Gastrocnemius medialis (tissue), 4 donors: ENCODE data around the gene SH3RF1. TPM values are rescaled to one million over a fixed set of nuclear protein-coding genes. Genes with fewer than 3 reads are reported as not detected.

ENCODE experiments used
- ATAC-seq, 2 donors: fragments of 150-250 bp; one replicate each; pipeline ENCODE4 v1.9.1; 2016
- DNase-seq, 2 donors: peaks; one replicate each; pipeline ENCODE4 v3.0.0-alpha.2; 2019
- H3K27ac ChIP-seq, 4 donors: fragments of 200-600 bp; sonication (generic); 1 replicate in 1 of 4; 2 replicates in 3 of 4; pipeline ENCODE4 v1.5.1; 2016 to 2018; ENCODE audit warnings: mild to moderate bottlenecking in 2 of 4, moderate library complexity in 1 of 4
- H3K27me3 ChIP-seq, 3 donors: fragments of 200-600 bp; sonication (generic) in 2 of 3; 1 replicate in 1 of 3; 2 replicates in 2 of 3; pipeline versions ENCODE4 v1.5.1 to v1.6.0; 2016 to 2019; ENCODE audit warnings: mild to moderate bottlenecking in 1 of 3, moderate library complexity in 1 of 3
- H3K36me3 ChIP-seq, 2 donors: fragments of 200-600 bp; sonication (generic) in 1 of 2; one replicate each; pipeline ENCODE4 v1.5.1; 2017 to 2018
- H3K4me1 ChIP-seq, 2 donors: fragments of 200-600 bp; sonication (generic) in 1 of 2; one replicate each; pipeline ENCODE4 v1.5.1; 2016 to 2017; ENCODE audit warnings: mild to moderate bottlenecking in 2 of 2
- H3K4me3 ChIP-seq, 4 donors: fragments of 200-600 bp; sonication (generic) in 3 of 4; 1 replicate in 1 of 4; 2 replicates in 3 of 4; pipeline ENCODE4 v1.5.1; 2016 to 2019; ENCODE audit warnings: mild to moderate bottlenecking in 2 of 4
- H3K9me3 ChIP-seq, 3 donors: fragments of 200-600 bp; sonication (generic) in 2 of 3; 1 replicate in 1 of 3; 2 replicates in 2 of 3; pipeline ENCODE4 v1.5.1; 2016 to 2019
- POLR2A ChIP-seq, 2 donors: fragments of 450-650 bp; IDR thresholded peaks; one replicate each; pipeline ENCODE4 v1.6.1; 2017; ENCODE audit warnings: antibody characterized with exemption in 2 of 2, mild to moderate bottlenecking in 2 of 2, moderate library complexity in 2 of 2
- in situ Hi-C, 4 donors: fragments of 200-750 bp; cut with MboI; loops; one replicate each; pipeline versions ENCODE4 v1.15.0 to v1.8.0; 2017; ENCODE audit warnings: low sequenced_read_pairs in 4 of 4
- intact Hi-C: fragments of 100-400 bp; cut with DNase I; formaldehyde crosslinking; loops from one replicate; pipeline ENCODE4 v1.15.1; 2023; ENCODE audit warnings: low total_unique reads
- total RNA-seq, 4 donors: library from RNA; depleted of rRNA; stranded (reverse); fragments of >200 nt; gene quantifications; one replicate each; pipeline versions ENCODE4 v1.1.0 to v1.2.3, GENCODE V29; 2016
- TF ChIP-seq, protein P1 (sequence below), 5 experiments: fragments of 450-650 bp in 3 of 5; fragments of 200-600 bp in 2 of 5; sonication (generic) in 2 of 5; IDR thresholded peaks in 4 of 5; conservative IDR thresholded peaks in 1 of 5; 1 replicate in 4 of 5; 2 replicates in 1 of 5; pipeline ENCODE4 v1.5.1; 2016 to 2019; ENCODE audit warnings: antibody characterized with exemption in 5 of 5, mild to moderate bottlenecking in 3 of 5, moderate library complexity in 3 of 5

SH3RF1 gene
- total RNA-seq, 4 donors from 2014 or later = 12.6 to 27.0 (median 13.4) TPM

DNA sequence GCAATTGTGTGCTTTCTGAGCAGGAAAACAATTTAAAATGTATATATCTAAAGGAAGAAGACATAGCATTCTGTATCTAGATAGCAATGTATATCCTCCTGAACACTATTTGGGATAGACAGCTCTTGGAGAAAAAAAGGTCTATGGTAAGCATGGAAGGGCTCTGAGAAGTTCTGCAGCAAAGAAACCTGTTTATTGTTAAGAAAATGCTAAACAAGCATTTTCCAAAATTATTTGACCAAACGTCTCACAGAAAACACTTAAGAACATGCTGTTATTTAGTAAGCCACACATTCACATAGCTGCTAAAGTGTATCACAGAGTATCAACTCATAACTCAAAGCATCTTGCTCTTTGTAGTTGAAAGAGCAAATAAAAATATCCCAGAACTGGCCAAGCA, 67.9 kb downstream of the SH3RF1 start:
- Histone ChIP-seq H3K36me3 (no peaks in the 10 kb centered on the region), H3K9me3 (no peaks in the 10 kb centered on the region), H3K27me3 (no peaks in the 10 kb centered on the region), H3K4me1 (peaks cover 26 to 39% of the 10 kb centered on the region in 2 donors), H3K4me3 (no peak overlapping the region), H3K27ac (peak overlapping the region in 2 of 4 donors; percentile 37 to 50)
- in situ Hi-C loops = no loop called here
- intact Hi-C loops = no loop called here
- DNase-seq (no peak), ATAC-seq (no peak)
- TF ChIP-seq POLR2A (IDR thresholded peaks at IDR 0.05) = no peak
- TF ChIP-seq, protein P1, sequence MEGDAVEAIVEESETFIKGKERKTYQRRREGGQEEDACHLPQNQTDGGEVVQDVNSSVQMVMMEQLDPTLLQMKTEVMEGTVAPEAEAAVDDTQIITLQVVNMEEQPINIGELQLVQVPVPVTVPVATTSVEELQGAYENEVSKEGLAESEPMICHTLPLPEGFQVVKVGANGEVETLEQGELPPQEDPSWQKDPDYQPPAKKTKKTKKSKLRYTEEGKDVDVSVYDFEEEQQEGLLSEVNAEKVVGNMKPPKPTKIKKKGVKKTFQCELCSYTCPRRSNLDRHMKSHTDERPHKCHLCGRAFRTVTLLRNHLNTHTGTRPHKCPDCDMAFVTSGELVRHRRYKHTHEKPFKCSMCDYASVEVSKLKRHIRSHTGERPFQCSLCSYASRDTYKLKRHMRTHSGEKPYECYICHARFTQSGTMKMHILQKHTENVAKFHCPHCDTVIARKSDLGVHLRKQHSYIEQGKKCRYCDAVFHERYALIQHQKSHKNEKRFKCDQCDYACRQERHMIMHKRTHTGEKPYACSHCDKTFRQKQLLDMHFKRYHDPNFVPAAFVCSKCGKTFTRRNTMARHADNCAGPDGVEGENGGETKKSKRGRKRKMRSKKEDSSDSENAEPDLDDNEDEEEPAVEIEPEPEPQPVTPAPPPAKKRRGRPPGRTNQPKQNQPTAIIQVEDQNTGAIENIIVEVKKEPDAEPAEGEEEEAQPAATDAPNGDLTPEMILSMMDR (IDR thresholded peaks at IDR 0.05 in 4 of 5, conservative IDR thresholded peaks at IDR 0.05 in 1 of 5) = no peak

DNA sequence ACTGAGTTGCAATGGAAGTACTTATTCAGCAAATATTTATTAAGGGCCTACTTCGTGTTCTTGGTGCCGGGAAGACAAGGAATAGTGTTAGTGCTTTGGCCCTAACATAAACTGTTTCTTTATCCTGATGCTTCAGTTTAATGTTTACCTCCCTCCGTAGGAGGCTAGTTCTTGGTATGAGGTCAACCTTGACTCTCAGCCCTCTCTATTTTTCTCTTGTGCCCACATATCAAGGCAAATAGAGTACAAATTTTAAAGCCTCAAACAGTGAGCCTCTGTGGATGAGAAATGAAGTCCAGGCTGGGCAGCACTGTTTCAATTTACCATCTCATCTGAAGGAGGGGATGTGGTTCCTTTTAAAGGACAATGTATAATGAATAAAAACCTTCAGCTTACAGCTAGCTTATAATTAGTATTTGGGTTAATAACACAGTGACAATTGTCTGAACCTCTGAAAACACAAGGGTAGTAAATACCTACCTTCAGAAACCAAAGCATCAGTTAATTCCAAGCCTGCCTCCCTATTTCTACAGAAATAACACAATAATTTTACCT, 68.5 kb downstream of the SH3RF1 start:
- intact Hi-C loops = no loop called here
- no peak overlapping the region for H3K4me3 ChIP-seq
- no peaks in the 10 kb centered on the region for H3K36me3 ChIP-seq
- peak overlapping the region; percentile 32 to 50 (median 43) for H3K27ac ChIP-seq
- H3K9me3 ChIP-seq = no peaks in the 10 kb centered on the region
- ATAC-seq = no peak
- in situ Hi-C loops = no loop called here
- H3K4me1 ChIP-seq = peaks cover 26 to 39% of the 10 kb centered on the region in 2 donors
- no peak for TF ChIP-seq POLR2A (IDR thresholded peaks at IDR 0.05)
- TF ChIP-seq, protein P1 (IDR thresholded peaks at IDR 0.05 in 4 of 5, conservative IDR thresholded peaks at IDR 0.05 in 1 of 5) = no peak
- no peaks in the 10 kb centered on the region for H3K27me3 ChIP-seq
- DNase-seq = no peak

DNA sequence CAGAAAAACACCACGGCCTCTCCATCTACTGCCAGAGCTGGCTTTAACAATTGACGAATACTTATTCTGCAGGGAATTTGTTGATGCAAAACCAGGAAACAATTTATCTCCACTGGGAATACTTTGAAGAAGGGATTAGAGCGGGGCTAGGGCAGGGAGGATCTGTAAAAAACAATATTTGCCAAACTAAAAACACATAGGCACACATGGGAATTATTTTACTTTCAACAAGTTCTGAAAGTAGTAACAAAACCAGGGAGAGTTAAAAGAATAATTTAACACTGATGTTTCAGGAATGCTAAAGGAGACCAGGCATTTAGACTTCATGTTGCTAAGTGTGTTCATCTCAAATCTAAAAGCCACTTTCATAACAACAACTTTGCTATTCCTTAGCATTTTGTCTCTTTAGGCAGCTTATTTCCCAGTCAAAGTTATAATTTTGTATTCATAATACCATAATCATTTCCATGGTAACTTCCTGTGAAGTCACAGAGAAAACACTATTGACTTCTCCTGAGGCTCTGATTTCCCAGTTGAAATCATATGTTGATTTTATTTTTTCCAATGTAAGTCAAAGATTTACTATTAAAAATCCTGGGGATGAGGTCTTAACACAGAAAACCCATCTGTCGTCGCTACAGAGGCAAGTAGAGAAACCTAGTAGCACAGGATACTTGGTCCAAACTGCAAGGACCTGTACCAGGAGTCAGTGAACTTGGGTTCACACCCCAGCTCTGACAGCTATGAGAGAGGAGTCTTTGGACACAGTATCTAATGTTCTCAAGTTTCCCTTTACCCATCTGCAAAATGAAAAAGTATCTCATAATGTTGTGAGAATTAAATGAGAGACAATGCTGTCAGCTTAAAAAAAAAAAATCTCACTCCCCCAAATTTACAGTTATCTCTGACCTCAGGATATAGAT, 69.3 kb downstream of the SH3RF1 start:
- in situ Hi-C loops = no loop called here
- ATAC-seq (peak in 1 of 2 donors; percentile 30), DNase-seq (no peak)
- intact Hi-C loops = no loop called here
- H3K36me3 ChIP-seq = no peaks in the 10 kb centered on the region
- H3K4me1 ChIP-seq = peaks cover 26 to 39% of the 10 kb centered on the region in 2 donors
- TF ChIP-seq, protein P1 (IDR thresholded peaks at IDR 0.05 in 4 of 5, conservative IDR thresholded peaks at IDR 0.05 in 1 of 5) = no peak
- TF ChIP-seq POLR2A (IDR thresholded peaks at IDR 0.05) = no peak
- no peak overlapping the region for H3K4me3 ChIP-seq
- H3K9me3 ChIP-seq = no peaks in the 10 kb centered on the region
- H3K27me3 ChIP-seq = no peaks in the 10 kb centered on the region
- peak overlapping the region; percentile 32 to 50 (median 43) for H3K27ac ChIP-seq

DNA sequence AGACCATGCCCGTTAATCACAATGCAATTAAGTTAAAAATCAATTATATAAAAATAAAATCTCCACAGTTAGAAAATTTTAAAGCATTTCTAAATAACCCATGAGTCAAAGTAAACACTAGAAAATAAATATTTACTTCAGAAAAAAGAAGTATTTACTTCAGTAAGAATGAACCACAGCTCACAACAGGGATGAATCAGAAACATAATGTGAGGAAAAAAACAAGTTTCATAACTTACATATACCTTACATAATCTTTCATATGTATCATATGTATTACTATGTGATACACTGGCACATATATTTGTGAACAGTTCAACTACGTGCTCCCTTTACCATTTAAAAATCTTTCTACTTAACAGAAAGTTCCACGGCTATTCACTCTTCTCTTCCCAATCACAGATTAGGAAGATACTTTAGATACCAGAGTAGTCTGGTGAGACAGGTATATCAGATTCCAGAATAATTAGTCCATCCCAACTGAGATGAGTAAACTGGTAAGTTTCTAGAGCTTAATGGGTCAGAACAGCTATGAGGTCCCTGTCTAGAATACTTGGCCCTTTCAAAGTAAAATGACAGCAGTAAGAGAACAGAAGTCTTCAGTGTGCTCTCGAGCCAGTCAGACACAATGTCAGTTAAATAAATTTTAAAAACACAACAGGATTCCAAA, 70.3 kb downstream of the SH3RF1 start:
- peak overlapping the region in 3 of 4 donors; percentile 33 to 50 (median 37) for H3K27ac ChIP-seq
- no peak for ATAC-seq

More for the DNA sequence above, 70.3 kb downstream of the SH3RF1 start:
- no peaks in the 10 kb centered on the region for H3K36me3 ChIP-seq
- intact Hi-C loops = no loop called here
- TF ChIP-seq POLR2A (IDR thresholded peaks at IDR 0.05) = no peak
- TF ChIP-seq, protein P1 (IDR thresholded peaks at IDR 0.05 in 4 of 5, conservative IDR thresholded peaks at IDR 0.05 in 1 of 5) = no peak
- H3K9me3 ChIP-seq = no peaks in the 10 kb centered on the region
- no peaks in the 10 kb centered on the region for H3K27me3 ChIP-seq
- no peak for DNase-seq
- H3K4me1 ChIP-seq = peaks cover 26 to 36% of the 10 kb centered on the region in 2 donors
- in situ Hi-C loops = no loop called here
- H3K4me3 ChIP-seq = no peak overlapping the region
